IMR-90 (cell line): ENCODE results near the gene FUBP3. TPM values are rescaled to one million over a fixed set of nuclear protein-coding genes. Genes with fewer than 3 reads are reported as not detected.

Experiments
- ATAC-seq: fragments of 200-7000 bp; cut with Tn5 transposase; 2 replicates; pipeline ENCODE4 v1.9.1; 2020; ENCODE audit warnings: low read depth, mild to moderate bottlenecking, moderate library complexity
- BruUV-seq: library from RNA; stranded (reverse); fragments of 400-500 nt; replicated peaks from 2 replicates; lab custom pipeline; 2021; lab: Mats Ljungman, UMichigan
- CTCF ChIA-PET: fragments of 300-600 bp; formaldehyde crosslinking; extraction: SDS; loops from one replicate; lab custom pipeline; 2021; ENCODE audit warnings: antibody characterized with exemption; lab: Yijun Ruan, JAX
- POLR2A ChIA-PET: fragments of 300-600 bp; sonication (Branson Sonifier 250); formaldehyde crosslinking; loops from one replicate; lab custom pipeline; 2022; ENCODE audit warnings: antibody characterized with exemption; ENCODE audit not compliant: unreplicated experiment; lab: Charles Lee
- DNase-seq: peaks from one replicate; pipeline ENCODE4 v3.0.0; 2013
- H2AFZ ChIP-seq: replicated peaks from 2 replicates; pipeline ENCODE3; 2013; ENCODE audit warnings: low read length, mild to moderate bottlenecking; ENCODE audit not compliant: poor library complexity
- H2AK5ac ChIP-seq: 2 replicates; pipeline ENCODE4 v1.6.1; 2013; ENCODE audit warnings: low read depth, low read length, inconsistent platforms
- H2AK9ac ChIP-seq: replicated peaks from 2 replicates; pipeline ENCODE3; 2013; ENCODE audit warnings: mild to moderate bottlenecking, low read depth, low read length, moderate library complexity; ENCODE audit not compliant: poor library complexity
- H2BK120ac ChIP-seq: 2 replicates; pipeline ENCODE4 v1.6.1; 2013; ENCODE audit warnings: low read depth, low read length, inconsistent platforms
- H2BK15ac ChIP-seq: 3 replicates; pipeline ENCODE4 v1.6.1; 2013; ENCODE audit warnings: low read depth, low read length, inconsistent platforms
- H2BK20ac ChIP-seq: 2 replicates; pipeline ENCODE4 v1.6.1; 2013; ENCODE audit warnings: low read depth, mild to moderate bottlenecking, inconsistent platforms, low read length, moderate library complexity
- H2BK5ac ChIP-seq: 2 replicates; pipeline ENCODE4 v1.6.1; 2013; ENCODE audit warnings: mild to moderate bottlenecking, low read depth, low read length, inconsistent platforms; ENCODE audit not compliant: poor library complexity, severe bottlenecking
- H3K14ac ChIP-seq: replicated peaks from 2 replicates; pipeline ENCODE4 v1.6.1; 2013; ENCODE audit warnings: low read depth, low read length, inconsistent platforms
- H3K18ac ChIP-seq: 2 replicates; pipeline ENCODE4 v1.6.1; 2013; ENCODE audit warnings: low read depth, low read length, control low read depth
- H3K23ac ChIP-seq: 2 replicates; pipeline ENCODE4 v1.6.1; 2013; ENCODE audit warnings: low read depth, low read length, inconsistent platforms
- H3K27ac ChIP-seq: 2 replicates; pipeline ENCODE4 v1.5.1; 2013; ENCODE audit warnings: mild to moderate bottlenecking, control low read depth, low read length; ENCODE audit not compliant: insufficient read depth
- H3K27me3 ChIP-seq: 2 replicates; pipeline ENCODE4 v1.6.1; 2013; ENCODE audit warnings: low read length; ENCODE audit not compliant: control insufficient read depth, insufficient read depth
- H3K36me3 ChIP-seq: 2 replicates; pipeline ENCODE4 v1.6.1; 2013; ENCODE audit warnings: low read length, mixed read lengths; ENCODE audit not compliant: control insufficient read depth, insufficient read depth
- H3K4ac ChIP-seq: 2 replicates; pipeline ENCODE4 v1.6.1; 2013; ENCODE audit warnings: low read depth, low read length, inconsistent platforms
- H3K4me1 ChIP-seq: 2 replicates; pipeline ENCODE4 v1.6.1; 2013; ENCODE audit warnings: low read length, mixed read lengths; ENCODE audit not compliant: control insufficient read depth, insufficient read depth
- H3K4me2 ChIP-seq: 2 replicates; pipeline ENCODE4 v1.6.1; 2013; ENCODE audit warnings: low read depth, mild to moderate bottlenecking, control low read depth, low read length, moderate library complexity
- H3K4me3 ChIP-seq: 2 replicates; pipeline ENCODE4 v1.5.1; 2013; ENCODE audit warnings: low read depth, mild to moderate bottlenecking, control low read depth, low read length, moderate library complexity; ENCODE audit not compliant: insufficient read depth
- H3K56ac ChIP-seq: 2 replicates; pipeline ENCODE4 v1.6.1; 2013; ENCODE audit warnings: low read length, inconsistent platforms; ENCODE audit not compliant: insufficient read depth; ENCODE audit errors: extremely low read depth
- H3K79me1 ChIP-seq, 2 experiments: 2 replicates each; pipeline ENCODE4 v1.6.1; 2013; ENCODE audit warnings: low read length in 2 of 2, inconsistent platforms in 1 of 2, low read depth in 1 of 2
- H3K9ac ChIP-seq: 2 replicates; pipeline ENCODE4 v1.6.1; 2013; ENCODE audit warnings: low read depth, low read length, control low read depth
- H3K9me1 ChIP-seq: 2 replicates; pipeline ENCODE4 v1.6.1; 2013; ENCODE audit warnings: low read length, inconsistent platforms; ENCODE audit not compliant: insufficient read depth
- H3K9me3 ChIP-seq: 2 replicates; pipeline ENCODE4 v1.6.1; 2013; ENCODE audit warnings: low read length; ENCODE audit not compliant: control insufficient read depth, insufficient read depth
- H4K20me1 ChIP-seq: 2 replicates; pipeline ENCODE4 v1.6.1; 2013; ENCODE audit warnings: low read length, inconsistent platforms; ENCODE audit not compliant: insufficient read depth
- H4K5ac ChIP-seq: 2 replicates; pipeline ENCODE4 v1.6.1; 2013; ENCODE audit warnings: mild to moderate bottlenecking, low read depth, low read length, control low read depth
- H4K8ac ChIP-seq, 2 experiments: 2 replicates each; pipeline ENCODE4 v1.6.1; 2013; ENCODE audit warnings: low read depth in 2 of 2, low read length in 2 of 2, control low read depth in 1 of 2, inconsistent platforms in 1 of 2
- H4K91ac ChIP-seq: 2 replicates; pipeline ENCODE4 v1.6.1; 2013; ENCODE audit warnings: low read depth, low read length, inconsistent platforms; ENCODE audit not compliant: insufficient read depth
- CEBPB ChIP-seq: IDR thresholded peaks from 2 replicates; pipeline ENCODE4 v1.6.1; 2012; ENCODE audit warnings: low read depth, low read length, improper control_type of control experiment
- CTCF ChIP-seq: conservative IDR thresholded peaks from 2 replicates; pipeline ENCODE4 v1.5.1; 2012; ENCODE audit warnings: mild to moderate bottlenecking, low read depth, low read length, improper control_type of control experiment
- FOS ChIP-seq: fragments of 150-350 bp; IDR thresholded peaks from 2 replicates; pipeline ENCODE4 v1.6.1; 2016; ENCODE audit warnings: low read depth, low read length
- MAFK ChIP-seq: IDR thresholded peaks from 2 replicates; pipeline ENCODE4 v1.6.1; 2012; ENCODE audit warnings: low read depth, low read length, improper control_type of control experiment
- MXI1 ChIP-seq: IDR thresholded peaks from 2 replicates; pipeline ENCODE4 v1.6.1; 2012; ENCODE audit warnings: low read depth, mild to moderate bottlenecking, low read length, moderate library complexity, borderline replicate concordance
- NFE2L2 ChIP-seq: fragments of 150-350 bp; IDR thresholded peaks from 2 replicates; pipeline ENCODE4 v1.6.1; 2016; ENCODE audit warnings: low read depth, mild to moderate bottlenecking, low read length
- POLR2A ChIP-seq: IDR thresholded peaks from 2 replicates; pipeline ENCODE4 v1.6.1; 2012; ENCODE audit warnings: mild to moderate bottlenecking, low read depth, low read length
- RAD21 ChIP-seq: IDR thresholded peaks from 2 replicates; pipeline ENCODE4 v1.6.1; 2012; ENCODE audit warnings: low read length, improper control_type of control experiment
- WGBS, 2 experiments: methylation state at CpG; one replicate each; pipeline versions ENCODE4 v1.1.5 to v1.1.7; 2013; ENCODE audit warnings: missing lambda C conversion rate in 2 of 2; ENCODE audit not compliant: insufficient read length in 1 of 2; ENCODE audit errors: extremely low coverage in 2 of 2; 5-methylcytosine and 5-hydroxymethylcytosine counted together
- dilution Hi-C: fragments of 300-500 bp; cut with HindIII; formaldehyde crosslinking; loops from one replicate; pipeline ENCODE4 v1.14.3; 2018; ENCODE audit warnings: low sequenced_read_pairs; ENCODE audit not compliant: unreplicated experiment
- in situ Hi-C: fragments of 300-500 bp; cut with MboI; formaldehyde crosslinking; loops from 3 replicates; pipeline ENCODE4 v1.14.3; 2019; ENCODE audit warnings: low sequenced_read_pairs, inconsistent platforms, mixed read lengths
- intact Hi-C: fragments of 100-400 bp; cut with micrococcal nuclease; formaldehyde crosslinking; loops from 2 replicates; pipeline ENCODE4 v1.10.0; 2022
- polyA plus RNA-seq, 3 experiments: library from polyadenylated mRNA; depleted of rRNA; stranded (reverse); fragments of >200 nt; gene quantifications; 2 replicates each; pipeline ENCODE4 v1.2.3, GENCODE V29; 2012; ENCODE audit warnings: low replicate concordance in 1 of 3
- total RNA-seq: library from RNA; depleted of rRNA; stranded (reverse); fragments of >200 nt; gene quantifications from 2 replicates; pipeline ENCODE4 v1.2.3, GENCODE V29; 2012
- TF ChIP-seq, protein P1 (sequence below): fragments of 150-350 bp; IDR thresholded peaks from 2 replicates; pipeline ENCODE4 v1.6.1; 2017; ENCODE audit warnings: mild to moderate bottlenecking, antibody characterized with exemption, low read length, low read depth

Gene FUBP3
- total and polyA plus RNA-seq, 2 of the 4 experiments (the other 2 are of a cell fraction): 32.3 to 50.1 TPM

DNA sequence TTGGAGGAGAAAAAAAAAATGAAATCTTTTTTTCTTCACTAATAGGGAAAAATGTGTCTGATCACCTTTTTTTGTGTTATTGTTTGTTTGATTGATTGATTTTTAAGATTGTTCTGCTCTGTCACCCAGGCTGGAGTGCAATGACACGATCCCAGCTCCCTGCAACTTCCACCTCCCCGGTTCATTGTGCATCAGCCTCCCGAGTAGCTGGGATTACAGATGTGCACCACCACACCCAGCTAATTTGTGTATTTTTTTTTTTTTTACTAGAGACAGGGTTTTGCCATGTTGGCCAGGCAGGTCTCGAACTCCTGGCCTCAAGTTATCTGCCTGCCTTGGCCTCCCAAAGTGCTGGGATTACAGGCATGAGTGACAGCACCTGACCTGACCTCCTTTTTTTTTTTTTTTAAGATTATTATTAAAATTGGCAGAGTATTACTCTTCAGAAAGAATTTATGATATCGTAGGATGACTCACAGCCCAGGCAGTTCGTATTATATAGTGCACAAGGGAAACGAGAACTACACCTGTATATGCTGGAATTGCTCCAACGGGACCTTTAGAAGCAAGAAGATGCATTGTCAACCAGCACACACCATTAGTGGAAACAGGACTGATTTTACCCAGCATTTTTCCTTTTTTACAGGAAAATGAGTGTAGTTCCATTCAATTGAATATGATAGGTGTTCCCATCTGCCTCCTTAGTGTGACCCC is 27.7 kb downstream of the FUBP3 start:
- no peak for ATAC-seq
- ChIA-PET CTCF (interaction anchor here (0.8 kb wide), 1 partner anchor 77 kb away, joined by 7 read pairs; no protein-coding TSS in a partner anchor), POLR2A (interaction anchor here (0.6 kb wide), 1 partner anchor 12 kb away, joined by 3 read pairs; no protein-coding TSS in a partner anchor)
- Histone ChIP-seq H4K91ac (no peak overlapping the region), H3K14ac (no peak overlapping the region), H4K5ac (no peak overlapping the region), H3K4me3 (no peak overlapping the region), H3K79me1 (peaks cover 52 to 62% of the 10 kb centered on the region in 2 experiments), H3K4ac (no peak overlapping the region), H2AFZ (no peak overlapping the region), H3K27ac (no peak overlapping the region), H4K8ac (no peak overlapping the region), H3K4me2 (no peak overlapping the region), H3K9ac (no peak overlapping the region), H3K56ac (no peak overlapping the region), H2BK15ac (no peak overlapping the region), H3K23ac (no peak overlapping the region), H3K27me3 (no peaks in the 10 kb centered on the region), H2BK5ac (no peak overlapping the region), H3K9me3 (no peaks in the 10 kb centered on the region), H2AK9ac (no peak overlapping the region), H3K4me1 (peaks cover 8% of the 10 kb centered on the region), H3K9me1 (peaks cover 19% of the 10 kb centered on the region), H4K20me1 (peaks cover 35% of the 10 kb centered on the region), H2BK120ac (no peak overlapping the region), H2AK5ac (no peak overlapping the region), H3K36me3 (peaks cover 26% of the 10 kb centered on the region), H2BK20ac (no peak overlapping the region), H3K18ac (no peak overlapping the region)
- BruUV-seq: no TSS peak
- dilution Hi-C loops (no loop called here), intact Hi-C loops (no loop called here), in situ Hi-C loops (no loop called here)
- TF ChIP-seq NFE2L2 (no peak), CTCF (no peak), RAD21 (no peak), MXI1 (no peak), MAFK (no peak), CEBPB (no peak), FOS (no peak), POLR2A (no peak)
- TF ChIP-seq, protein P1, sequence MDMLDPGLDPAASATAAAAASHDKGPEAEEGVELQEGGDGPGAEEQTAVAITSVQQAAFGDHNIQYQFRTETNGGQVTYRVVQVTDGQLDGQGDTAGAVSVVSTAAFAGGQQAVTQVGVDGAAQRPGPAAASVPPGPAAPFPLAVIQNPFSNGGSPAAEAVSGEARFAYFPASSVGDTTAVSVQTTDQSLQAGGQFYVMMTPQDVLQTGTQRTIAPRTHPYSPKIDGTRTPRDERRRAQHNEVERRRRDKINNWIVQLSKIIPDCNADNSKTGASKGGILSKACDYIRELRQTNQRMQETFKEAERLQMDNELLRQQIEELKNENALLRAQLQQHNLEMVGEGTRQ: no peak
- no CpG with 5 or more reads among the region's 8 CpGs for WGBS, 2 experiments
- peak; percentile 25 for DNase-seq
